HEK293 (cell line): ENCODE measurements around the gene LRP1-AS.
A peak's percentile ranks its signal among the peaks of the same experiment; 100 is the strongest.

ENCODE experiments used
- CTCF ChIA-PET: fragments of 350-600 bp; formaldehyde crosslinking; extraction: SDS; loops from one replicate; lab custom pipeline; 2021; ENCODE audit warnings: antibody characterized with exemption; lab: Yijun Ruan, JAX
- POLR2A ChIA-PET: fragments of 300-600 bp; formaldehyde crosslinking; extraction: SDS; loops from one replicate; lab custom pipeline; 2020; ENCODE audit warnings: antibody characterized with exemption, inconsistent platforms; lab: Yijun Ruan, JAX
- H3K27ac ChIP-seq: fragments of 200-500 bp; sonication (Bioruptor generic); 2 replicates; pipeline ENCODE4 v1.5.1; 2014; ENCODE audit warnings: low read depth, low read length, control low read depth, inconsistent platforms; ENCODE audit errors: extremely low read depth
- H3K36me3 ChIP-seq, 2 experiments: fragments of 200-500 bp in 1 of 2; sonication (Bioruptor generic) in 1 of 2; 1 replicate in 1 of 2; 2 replicates in 1 of 2; pipeline ENCODE4 v1.5.1; 2014 to 2017; ENCODE audit warnings: inconsistent platforms in 2 of 2, low read length in 2 of 2; ENCODE audit not compliant: control insufficient read depth in 2 of 2, insufficient read depth in 1 of 2
- H3K4me1 ChIP-seq: fragments of 200-500 bp; sonication (Bioruptor generic); 2 replicates; pipeline ENCODE4 v1.5.1; 2014; ENCODE audit warnings: mild to moderate bottlenecking, low read length, inconsistent platforms; ENCODE audit not compliant: control insufficient read depth, insufficient read depth
- H3K4me3 ChIP-seq: 2 replicates; pipeline ENCODE4 v1.5.1; 2011; ENCODE audit warnings: low read depth, mild to moderate bottlenecking, control low read depth, low read length, moderate library complexity
- H3K9me3 ChIP-seq: fragments of 200-500 bp; sonication (Bioruptor generic); 2 replicates; pipeline ENCODE4 v1.5.1; 2014; ENCODE audit warnings: low read depth, low read length, inconsistent platforms; ENCODE audit not compliant: control insufficient read depth, insufficient read depth
- IKZF3 ChIP-seq: fragments of 450-650 bp; IDR thresholded peaks from 2 replicates; pipeline ENCODE4 v1.5.0; 2018; ENCODE audit warnings: missing biosample characterization, mild to moderate bottlenecking, missing genetic modification characterization, moderate library complexity
- KLF10 ChIP-seq: fragments of 450-650 bp; IDR thresholded peaks from 2 replicates; pipeline ENCODE4 v1.5.1; 2018; ENCODE audit warnings: missing biosample characterization, mild to moderate bottlenecking, missing genetic modification characterization
- KLF16 ChIP-seq: fragments of 450-650 bp; formaldehyde crosslinking; IDR thresholded peaks from 2 replicates; pipeline ENCODE4 v1.5.1; 2017; ENCODE audit warnings: missing biosample characterization, missing genetic modification characterization
- SCRT2 ChIP-seq: fragments of 450-650 bp; formaldehyde crosslinking; IDR thresholded peaks from 2 replicates; pipeline ENCODE4 v1.5.1; 2016; ENCODE audit warnings: missing biosample characterization, missing genetic modification characterization
- YY2 ChIP-seq: fragments of 450-650 bp; formaldehyde crosslinking; IDR thresholded peaks from 2 replicates; pipeline ENCODE4 v1.5.1; 2016; ENCODE audit warnings: missing biosample characterization, missing genetic modification characterization
- ZFP69B ChIP-seq: fragments of 450-650 bp; formaldehyde crosslinking; IDR thresholded peaks from 2 replicates; pipeline ENCODE4 v1.5.1; 2016; ENCODE audit warnings: missing biosample characterization, missing genetic modification characterization
- ZIC2 ChIP-seq: fragments of 450-650 bp; formaldehyde crosslinking; IDR thresholded peaks from 2 replicates; pipeline ENCODE4 v1.5.1; 2016; ENCODE audit warnings: missing biosample characterization, missing genetic modification characterization
- ZNF146 ChIP-seq: fragments of 450-650 bp; formaldehyde crosslinking; IDR thresholded peaks from 2 replicates; pipeline ENCODE4 v1.5.1; 2016; ENCODE audit warnings: missing biosample characterization, missing genetic modification characterization
- ZNF214 ChIP-seq: fragments of 450-650 bp; formaldehyde crosslinking; IDR thresholded peaks from 2 replicates; pipeline ENCODE4 v1.5.1; 2017; ENCODE audit warnings: missing biosample characterization, mild to moderate bottlenecking, missing genetic modification characterization, borderline replicate concordance
- ZNF341 ChIP-seq: fragments of 450-650 bp; formaldehyde crosslinking; IDR thresholded peaks from 2 replicates; pipeline ENCODE4; 2016; ENCODE audit warnings: low read depth, missing biosample characterization, missing genetic modification characterization
- ZNF37A ChIP-seq: fragments of 450-650 bp; IDR thresholded peaks from 2 replicates; pipeline ENCODE4 v1.5.1; 2018; ENCODE audit warnings: missing biosample characterization, missing genetic modification characterization
- ZNF391 ChIP-seq: fragments of 450-650 bp; formaldehyde crosslinking; IDR thresholded peaks from 2 replicates; pipeline ENCODE4 v1.5.1; 2016; ENCODE audit warnings: low read depth, missing biosample characterization, missing genetic modification characterization, borderline replicate concordance
- ZNF426 ChIP-seq: fragments of 450-650 bp; formaldehyde crosslinking; IDR thresholded peaks from 2 replicates; pipeline ENCODE4 v1.5.1; 2017; ENCODE audit warnings: missing biosample characterization, missing genetic modification characterization, mild to moderate bottlenecking, inconsistent platforms, moderate library complexity
- ZNF629 ChIP-seq: fragments of 450-650 bp; formaldehyde crosslinking; IDR thresholded peaks from 2 replicates; pipeline ENCODE4 v1.5.1; 2017; ENCODE audit warnings: missing biosample characterization, missing genetic modification characterization
- ZNF768 ChIP-seq: fragments of 450-650 bp; formaldehyde crosslinking; IDR thresholded peaks from 2 replicates; pipeline ENCODE4 v1.5.1; 2018; ENCODE audit warnings: missing biosample characterization, mild to moderate bottlenecking, missing genetic modification characterization
- ZNF830 ChIP-seq: fragments of 450-650 bp; IDR thresholded peaks from 2 replicates; pipeline ENCODE4 v1.5.0; 2018; ENCODE audit warnings: missing biosample characterization, missing genetic modification characterization, low read depth, mild to moderate bottlenecking, moderate library complexity
- TF ChIP-seq, protein P1 (sequence below): fragments of 450-650 bp; formaldehyde crosslinking; IDR thresholded peaks from 2 replicates; pipeline ENCODE4 v1.5.1; 2016; ENCODE audit warnings: missing biosample characterization, missing genetic modification characterization
- TF ChIP-seq, protein P2 (sequence below): fragments of 450-650 bp; formaldehyde crosslinking; IDR thresholded peaks from 2 replicates; pipeline ENCODE4 v1.5.1; 2017; ENCODE audit warnings: missing biosample characterization, missing genetic modification characterization
- TF ChIP-seq, protein P3 (sequence below): fragments of 450-650 bp; formaldehyde crosslinking; IDR thresholded peaks from 2 replicates; pipeline ENCODE4 v1.5.0; 2017; ENCODE audit warnings: missing biosample characterization, missing genetic modification characterization, borderline replicate concordance
- TF ChIP-seq, protein P4 (sequence below): fragments of 450-650 bp; formaldehyde crosslinking; IDR thresholded peaks from 2 replicates; pipeline ENCODE4 v1.5.1; 2016; ENCODE audit warnings: missing biosample characterization, missing genetic modification characterization
- TF ChIP-seq, protein P5 (sequence below): fragments of 450-650 bp; formaldehyde crosslinking; IDR thresholded peaks from 2 replicates; pipeline ENCODE4; 2016; ENCODE audit warnings: missing biosample characterization, missing genetic modification characterization

LRP1-AS gene

DNA sequence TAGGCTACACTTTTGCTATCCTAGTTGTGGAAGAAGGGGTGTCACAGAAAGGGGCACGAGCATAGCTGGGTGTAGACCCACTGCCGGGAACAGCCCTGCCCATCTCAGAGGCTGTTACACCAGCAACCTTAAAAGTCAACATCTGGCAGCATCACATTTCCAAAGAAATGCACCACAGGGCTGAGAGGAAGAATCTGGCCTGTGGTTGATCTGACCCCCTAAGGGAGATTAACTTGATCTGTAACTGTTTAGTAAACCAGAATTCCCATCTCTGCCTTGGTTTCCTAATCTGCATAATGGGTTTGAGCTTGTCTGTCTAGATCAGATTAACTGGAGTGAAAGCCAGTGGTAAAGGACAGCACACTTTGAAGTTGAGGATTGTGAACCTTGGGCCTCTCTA is 1.3 kb downstream of the LRP1-AS start:
- Histone ChIP-seq H3K4me3 (no peak overlapping the region), H3K36me3 (peaks cover 0 to 94% of the 10 kb centered on the region in 2 experiments; a peak in 1 of 3 replicates), H3K4me1 (no peaks in the 10 kb centered on the region), H3K9me3 (no peaks in the 10 kb centered on the region), H3K27ac (no peak overlapping the region)
- TF ChIP-seq ZNF629 (tag by site-specific recombination) = no peak
- TF ChIP-seq, protein P1, sequence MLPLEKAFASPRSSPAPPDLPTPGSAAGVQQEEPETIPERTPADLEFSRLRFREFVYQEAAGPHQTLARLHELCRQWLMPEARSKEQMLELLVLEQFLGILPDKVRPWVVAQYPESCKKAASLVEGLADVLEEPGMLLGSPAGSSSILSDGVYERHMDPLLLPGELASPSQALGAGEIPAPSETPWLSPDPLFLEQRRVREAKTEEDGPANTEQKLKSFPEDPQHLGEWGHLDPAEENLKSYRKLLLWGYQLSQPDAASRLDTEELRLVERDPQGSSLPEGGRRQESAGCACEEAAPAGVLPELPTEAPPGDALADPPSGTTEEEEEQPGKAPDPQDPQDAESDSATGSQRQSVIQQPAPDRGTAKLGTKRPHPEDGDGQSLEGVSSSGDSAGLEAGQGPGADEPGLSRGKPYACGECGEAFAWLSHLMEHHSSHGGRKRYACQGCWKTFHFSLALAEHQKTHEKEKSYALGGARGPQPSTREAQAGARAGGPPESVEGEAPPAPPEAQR = no peak
- TF ChIP-seq SCRT2 (tag by site-specific recombination) = no peak
- TF ChIP-seq ZNF37A (tag by site-specific recombination) = no peak
- peak; percentile 51 for TF ChIP-seq ZNF341 (tag by site-specific recombination)
- TF ChIP-seq ZFP69B (tag by site-specific recombination) = no peak
- ChIA-PET CTCF (interaction anchor here (1.0 to 2.1 kb wide), 3 partner anchors 21 to 27 kb away, joined by 3 to 7 read pairs (median 4); no protein-coding TSS in a partner anchor), POLR2A (interaction anchor here (1.3 to 1.7 kb wide), 2 partner anchors 13 to 18 kb away, joined by 3 read pairs; no protein-coding TSS in a partner anchor)

DNA sequence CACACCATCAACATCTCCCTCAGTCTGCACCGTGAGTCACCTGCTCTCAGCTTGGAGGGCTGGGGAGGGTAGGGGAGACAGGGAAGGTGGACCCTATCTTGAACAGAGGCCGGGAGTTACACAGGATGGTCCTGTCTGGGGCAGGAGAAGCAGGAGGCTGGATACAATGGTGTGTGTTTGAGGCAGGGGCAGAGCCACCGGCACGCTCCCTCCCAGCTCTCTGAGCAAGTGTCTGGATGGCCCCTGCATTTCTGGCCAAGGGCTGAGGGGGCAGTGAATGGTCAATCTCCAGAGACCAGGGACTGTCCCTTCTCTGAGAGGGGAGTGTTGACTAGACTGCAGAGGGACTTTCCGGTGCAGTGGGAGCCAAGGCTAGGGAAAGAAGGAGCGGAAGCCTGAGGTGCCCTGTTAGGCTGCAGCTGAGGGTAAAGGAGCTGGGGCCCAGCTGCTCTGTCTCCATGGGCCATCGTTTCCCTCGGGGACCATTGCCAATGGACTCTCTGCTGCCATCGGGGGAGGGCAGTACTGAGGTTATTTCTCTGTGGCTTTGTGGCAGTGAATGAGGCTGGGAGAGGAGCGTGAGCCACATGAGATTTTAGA is 1.9 kb downstream of the LRP1-AS start:
- H3K4me3 ChIP-seq = no peak overlapping the region
- H3K36me3 ChIP-seq = peaks cover 0 to 94% of the 10 kb centered on the region in 2 experiments; a peak in 2 of 3 replicates
- CTCF ChIA-PET = interaction anchor here (0.6 to 2.1 kb wide), 5 partner anchors 21 to 30 kb away, joined by 3 to 7 read pairs (median 4); no protein-coding TSS in a partner anchor
- H3K9me3 ChIP-seq = no peaks in the 10 kb centered on the region
- H3K27ac ChIP-seq = no peak overlapping the region
- POLR2A ChIA-PET = interaction anchor here (1.3 kb wide), 1 partner anchor 18 kb away, joined by 3 read pairs; no protein-coding TSS in a partner anchor
- TF ChIP-seq IKZF3 (tag by site-specific recombination) (no peak), YY2 (no peak), ZIC2 (no peak)
- H3K4me1 ChIP-seq = no peaks in the 10 kb centered on the region

DNA sequence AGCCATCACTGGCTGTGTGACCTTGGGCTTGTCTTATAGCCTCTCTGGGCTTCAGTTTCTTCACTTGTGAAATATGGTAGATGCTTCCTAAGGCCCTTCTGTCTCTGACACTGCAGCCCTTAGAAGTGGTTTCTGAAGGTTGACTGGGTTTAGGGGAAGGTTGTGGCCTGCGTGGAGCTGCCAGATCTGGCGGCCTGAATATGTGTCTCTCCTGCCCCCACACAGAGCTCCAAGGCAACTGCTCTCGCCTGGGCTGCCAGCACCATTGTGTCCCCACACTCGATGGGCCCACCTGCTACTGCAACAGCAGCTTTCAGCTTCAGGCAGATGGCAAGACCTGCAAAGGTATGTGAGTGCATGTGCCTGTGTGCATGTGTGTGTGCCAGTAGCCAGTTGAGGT is 4.0 kb downstream of the LRP1-AS start:
- Histone ChIP-seq H3K27ac (no peak overlapping the region), H3K4me3 (no peak overlapping the region), H3K9me3 (no peaks in the 10 kb centered on the region), H3K4me1 (no peaks in the 10 kb centered on the region), H3K36me3 (peaks cover 0 to 95% of the 10 kb centered on the region in 2 experiments; a peak in 2 of 3 replicates)
- POLR2A ChIA-PET = interaction anchor here (0.9 kb wide), 1 partner anchor 15 kb away, joined by 8 read pairs; the partner anchor contains the start of gene LRP1
- CTCF ChIA-PET = interaction anchor here (0.7 kb wide), 1 partner anchor 155 kb away, joined by 4 read pairs; no protein-coding TSS in a partner anchor
- no peak for TF ChIP-seq ZNF768
- no peak for TF ChIP-seq ZNF37A (tag by site-specific recombination)
- no peak for TF ChIP-seq KLF16
- no peak for TF ChIP-seq ZNF391
- no peak for TF ChIP-seq KLF10 (tag by site-specific recombination)
- TF ChIP-seq, protein P2, sequence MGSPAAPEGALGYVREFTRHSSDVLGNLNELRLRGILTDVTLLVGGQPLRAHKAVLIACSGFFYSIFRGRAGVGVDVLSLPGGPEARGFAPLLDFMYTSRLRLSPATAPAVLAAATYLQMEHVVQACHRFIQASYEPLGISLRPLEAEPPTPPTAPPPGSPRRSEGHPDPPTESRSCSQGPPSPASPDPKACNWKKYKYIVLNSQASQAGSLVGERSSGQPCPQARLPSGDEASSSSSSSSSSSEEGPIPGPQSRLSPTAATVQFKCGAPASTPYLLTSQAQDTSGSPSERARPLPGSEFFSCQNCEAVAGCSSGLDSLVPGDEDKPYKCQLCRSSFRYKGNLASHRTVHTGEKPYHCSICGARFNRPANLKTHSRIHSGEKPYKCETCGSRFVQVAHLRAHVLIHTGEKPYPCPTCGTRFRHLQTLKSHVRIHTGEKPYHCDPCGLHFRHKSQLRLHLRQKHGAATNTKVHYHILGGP (tag by site-specific recombination) = no peak
- TF ChIP-seq ZNF214 (tag by site-specific recombination) = no peak
- TF ChIP-seq, protein P3, sequence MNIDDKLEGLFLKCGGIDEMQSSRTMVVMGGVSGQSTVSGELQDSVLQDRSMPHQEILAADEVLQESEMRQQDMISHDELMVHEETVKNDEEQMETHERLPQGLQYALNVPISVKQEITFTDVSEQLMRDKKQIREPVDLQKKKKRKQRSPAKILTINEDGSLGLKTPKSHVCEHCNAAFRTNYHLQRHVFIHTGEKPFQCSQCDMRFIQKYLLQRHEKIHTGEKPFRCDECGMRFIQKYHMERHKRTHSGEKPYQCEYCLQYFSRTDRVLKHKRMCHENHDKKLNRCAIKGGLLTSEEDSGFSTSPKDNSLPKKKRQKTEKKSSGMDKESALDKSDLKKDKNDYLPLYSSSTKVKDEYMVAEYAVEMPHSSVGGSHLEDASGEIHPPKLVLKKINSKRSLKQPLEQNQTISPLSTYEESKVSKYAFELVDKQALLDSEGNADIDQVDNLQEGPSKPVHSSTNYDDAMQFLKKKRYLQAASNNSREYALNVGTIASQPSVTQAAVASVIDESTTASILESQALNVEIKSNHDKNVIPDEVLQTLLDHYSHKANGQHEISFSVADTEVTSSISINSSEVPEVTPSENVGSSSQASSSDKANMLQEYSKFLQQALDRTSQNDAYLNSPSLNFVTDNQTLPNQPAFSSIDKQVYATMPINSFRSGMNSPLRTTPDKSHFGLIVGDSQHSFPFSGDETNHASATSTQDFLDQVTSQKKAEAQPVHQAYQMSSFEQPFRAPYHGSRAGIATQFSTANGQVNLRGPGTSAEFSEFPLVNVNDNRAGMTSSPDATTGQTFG = no peak
- no peak for TF ChIP-seq ZNF426 (tag by site-specific recombination)
- no peak for TF ChIP-seq ZNF146
- TF ChIP-seq ZNF830 (tag by site-specific recombination) = no peak
- TF ChIP-seq, protein P4, sequence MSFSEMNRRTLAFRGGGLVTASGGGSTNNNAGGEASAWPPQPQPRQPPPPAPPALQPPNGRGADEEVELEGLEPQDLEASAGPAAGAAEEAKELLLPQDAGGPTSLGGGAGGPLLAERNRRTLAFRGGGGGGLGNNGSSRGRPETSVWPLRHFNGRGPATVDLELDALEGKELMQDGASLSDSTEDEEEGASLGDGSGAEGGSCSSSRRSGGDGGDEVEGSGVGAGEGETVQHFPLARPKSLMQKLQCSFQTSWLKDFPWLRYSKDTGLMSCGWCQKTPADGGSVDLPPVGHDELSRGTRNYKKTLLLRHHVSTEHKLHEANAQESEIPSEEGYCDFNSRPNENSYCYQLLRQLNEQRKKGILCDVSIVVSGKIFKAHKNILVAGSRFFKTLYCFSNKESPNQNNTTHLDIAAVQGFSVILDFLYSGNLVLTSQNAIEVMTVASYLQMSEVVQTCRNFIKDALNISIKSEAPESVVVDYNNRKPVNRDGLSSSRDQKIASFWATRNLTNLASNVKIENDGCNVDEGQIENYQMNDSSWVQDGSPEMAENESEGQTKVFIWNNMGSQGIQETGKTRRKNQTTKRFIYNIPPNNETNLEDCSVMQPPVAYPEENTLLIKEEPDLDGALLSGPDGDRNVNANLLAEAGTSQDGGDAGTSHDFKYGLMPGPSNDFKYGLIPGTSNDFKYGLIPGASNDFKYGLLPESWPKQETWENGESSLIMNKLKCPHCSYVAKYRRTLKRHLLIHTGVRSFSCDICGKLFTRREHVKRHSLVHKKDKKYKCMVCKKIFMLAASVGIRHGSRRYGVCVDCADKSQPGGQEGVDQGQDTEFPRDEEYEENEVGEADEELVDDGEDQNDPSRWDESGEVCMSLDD (tag by site-specific recombination) = no peak
- TF ChIP-seq, protein P5, sequence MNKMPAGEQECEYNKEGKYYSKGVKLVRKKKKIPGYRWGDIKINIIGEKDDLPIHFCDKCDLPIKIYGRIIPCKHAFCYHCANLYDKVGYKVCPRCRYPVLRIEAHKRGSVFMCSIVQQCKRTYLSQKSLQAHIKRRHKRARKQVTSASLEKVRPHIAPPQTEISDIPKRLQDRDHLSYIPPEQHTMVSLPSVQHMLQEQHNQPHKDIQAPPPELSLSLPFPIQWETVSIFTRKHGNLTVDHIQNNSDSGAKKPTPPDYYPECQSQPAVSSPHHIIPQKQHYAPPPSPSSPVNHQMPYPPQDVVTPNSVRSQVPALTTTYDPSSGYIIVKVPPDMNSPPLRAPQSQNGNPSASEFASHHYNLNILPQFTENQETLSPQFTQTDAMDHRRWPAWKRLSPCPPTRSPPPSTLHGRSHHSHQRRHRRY (tag by site-specific recombination) = no peak
